Endometrial microvascular endothelial cells (primary cell): ENCODE results near the gene INPP5D. TPM values are rescaled to one million over a fixed set of nuclear protein-coding genes. Genes with fewer than 3 reads are reported as not detected.
"Not testable (repeated sequence)": the region's sequence is repeated elsewhere in the genome, so short reads cannot be mapped to it uniquely, and the experiment has no call there.

Experiments
- in situ Hi-C: cut with HindIII; loops from 2 replicates; pipeline ENCODE4 v1.10.0; 2017; ENCODE audit warnings: low sequenced_read_pairs, low pct_unique_long_range_greater_than_20kb; ENCODE audit errors: inconsistent ontology term
- total RNA-seq: library from RNA; depleted of rRNA; stranded (reverse); fragments of >200 nt; gene quantifications from one replicate; pipeline ENCODE4 v1.2.3, GENCODE V29; 2015; ENCODE audit errors: inconsistent ontology term

INPP5D gene
- total RNA-seq, 1 donor from 2014 or later = 17.1 TPM

- in situ Hi-C loops = no loop called here
These were observed 3.9 kb downstream of the INPP5D start for GRCh38 chr2:233063976-233064411.

- in situ Hi-C loops = no loop called here
These were observed 4.5 kb downstream of the INPP5D start for GRCh38 chr2:233064530-233065199.

- in situ Hi-C loops = not testable (repeated sequence)
These were observed 5.1 kb downstream of the INPP5D start for GRCh38 chr2:233065200-233065589.

DNA sequence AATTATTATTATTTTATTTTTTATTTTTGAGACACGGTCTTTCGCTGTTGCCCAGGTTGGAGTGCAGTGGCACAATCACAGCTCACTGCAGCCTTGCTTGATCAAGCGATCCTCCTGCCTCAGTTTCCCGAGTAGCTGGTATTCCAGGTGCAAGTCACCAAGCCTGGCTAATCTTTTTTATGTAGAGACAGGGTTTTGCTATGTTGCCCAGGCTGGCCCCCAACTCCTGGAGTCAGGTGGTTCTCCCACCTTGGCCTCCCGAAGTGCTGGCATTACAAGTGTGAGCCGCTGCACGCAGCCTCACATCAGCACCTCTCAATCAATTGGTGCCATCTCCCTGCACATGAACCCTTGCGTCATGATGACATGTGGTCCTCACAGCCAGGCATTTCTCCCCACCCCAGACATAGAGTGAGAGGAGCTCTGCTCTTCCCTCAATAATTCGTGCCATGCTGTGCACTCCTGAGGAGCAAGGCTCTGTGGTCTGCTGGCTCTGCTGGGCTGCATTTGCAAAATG, 5.9 kb downstream of the INPP5D start:
- in situ Hi-C loops = no loop called here

- in situ Hi-C loops = no loop called here
These were observed 8.7 kb downstream of the INPP5D start for GRCh38 chr2:233068762-233069418.

- in situ Hi-C loops = no loop called here
These were observed 12.7 kb downstream of the INPP5D start for GRCh38 chr2:233072838-233073237.

- in situ Hi-C loops = no loop called here
These were observed 14.0 kb downstream of the INPP5D start for GRCh38 chr2:233074106-233074505.

- in situ Hi-C loops = loop anchor here (25.0 kb wide), 1 partner anchor 162 kb away; no protein-coding TSS in a partner anchor
These were observed 15.2 kb downstream of the INPP5D start for GRCh38 chr2:233075141-233075965.

DNA sequence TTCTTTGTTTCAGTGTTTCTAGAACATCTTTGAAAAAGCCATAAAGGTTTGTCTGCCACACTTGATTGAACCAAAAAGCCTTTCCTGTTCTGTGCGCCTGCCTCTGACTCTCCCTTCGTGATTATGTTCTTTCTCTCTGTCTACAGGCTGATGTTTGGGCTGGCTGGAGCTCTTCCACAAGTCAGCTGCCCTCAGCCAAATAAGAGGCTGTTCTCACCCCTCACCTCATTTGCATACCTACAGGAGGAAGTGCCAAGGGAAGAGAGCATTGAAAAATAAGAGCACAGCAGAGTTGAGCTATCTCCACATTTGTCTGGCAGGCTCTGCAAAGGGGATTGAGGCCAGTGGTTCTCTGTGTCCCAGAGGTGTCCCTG, 15.8 kb downstream of the INPP5D start:
- in situ Hi-C loops = loop anchor here (25.0 kb wide), 1 partner anchor 161 kb away; no protein-coding TSS in a partner anchor

DNA sequence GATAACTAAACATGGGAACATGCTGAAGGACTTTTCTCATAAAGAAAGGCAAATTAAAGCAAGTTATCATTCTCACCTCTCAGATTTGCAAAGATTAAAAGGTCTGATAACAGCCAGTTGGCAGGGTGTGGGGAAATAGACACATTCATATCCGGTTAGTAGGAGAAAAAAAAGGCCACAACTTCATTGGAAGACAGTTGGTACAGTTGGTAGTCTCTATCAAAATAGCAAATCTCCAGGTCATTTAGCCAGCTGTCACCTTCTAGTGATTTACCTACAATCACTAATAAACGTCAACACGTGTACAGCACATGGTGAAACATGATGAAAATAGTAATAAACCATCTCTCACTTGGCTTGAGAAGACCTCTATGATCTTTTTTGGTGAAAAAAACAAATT, 16.6 kb downstream of the INPP5D start:
- in situ Hi-C loops = loop anchor here (25.0 kb wide), 1 partner anchor 161 kb away; no protein-coding TSS in a partner anchor

GRCh38 chr2:233079473-233079877, 19.3 kb downstream of the INPP5D start:
- in situ Hi-C loops = loop anchor here (25.0 kb wide), 1 partner anchor 158 kb away; no protein-coding TSS in a partner anchor

- in situ Hi-C loops = loop anchor here (25.0 kb wide), 1 partner anchor 157 kb away; no protein-coding TSS in a partner anchor
These were observed 20.1 kb downstream of the INPP5D start for GRCh38 chr2:233079953-233080835.

GRCh38 chr2:233080836-233081229, 20.7 kb downstream of the INPP5D start:
- in situ Hi-C loops = loop anchor here (25.0 kb wide), 1 partner anchor 156 kb away; no protein-coding TSS in a partner anchor

DNA sequence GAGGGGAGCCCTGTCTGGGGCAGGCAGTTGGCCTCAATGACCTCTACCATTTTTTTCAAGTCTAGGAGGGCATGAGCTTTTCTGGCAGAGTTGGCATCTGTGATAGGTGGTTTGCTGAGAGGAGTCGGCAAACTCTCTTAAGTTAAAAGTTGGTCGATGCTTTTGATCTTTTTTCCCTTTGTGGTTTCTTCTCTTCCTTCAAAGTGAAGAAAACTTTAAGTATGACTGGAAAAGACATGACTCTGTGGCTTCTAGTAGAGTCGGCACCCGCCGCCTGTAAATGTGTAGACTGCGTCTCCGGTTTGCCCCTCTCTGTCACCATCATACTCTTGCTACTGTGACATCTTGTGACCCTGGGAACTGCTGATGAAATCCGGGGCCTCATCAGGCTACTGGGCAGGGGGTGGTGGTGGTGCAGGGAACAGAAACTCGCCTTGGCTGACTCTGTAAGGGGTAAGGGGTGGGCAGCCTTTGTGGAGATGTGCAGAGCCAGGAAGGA, 21.1 kb downstream of the INPP5D start:
- in situ Hi-C loops = loop anchor here (25.0 kb wide), 1 partner anchor 156 kb away; no protein-coding TSS in a partner anchor

DNA sequence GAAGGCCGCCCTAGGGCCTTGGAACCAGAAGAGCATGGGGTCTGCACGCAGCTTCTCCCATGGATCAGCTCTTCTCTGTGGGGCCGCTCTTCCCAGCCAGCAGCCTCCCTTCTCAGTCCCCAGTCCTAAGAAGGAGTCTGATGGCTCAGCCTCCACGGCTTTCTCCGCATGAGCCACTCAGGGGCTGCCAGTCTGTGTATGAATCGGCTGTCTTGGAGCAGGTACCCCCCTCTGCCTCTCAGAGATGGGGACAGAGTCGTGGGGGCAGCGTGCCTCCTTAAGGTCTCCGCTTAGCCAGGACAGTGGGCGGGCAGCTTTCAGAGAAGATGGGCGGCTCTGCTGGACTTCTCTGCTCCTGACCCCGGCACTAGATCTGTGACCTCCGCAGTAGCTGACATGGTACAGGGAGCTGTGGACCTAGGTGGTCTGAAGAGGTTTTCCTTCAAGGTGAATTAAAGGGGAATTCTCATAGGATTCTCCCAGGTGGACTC, 21.6 kb downstream of the INPP5D start:
- in situ Hi-C loops = loop anchor here (25.0 kb wide), 1 partner anchor 156 kb away; no protein-coding TSS in a partner anchor

- in situ Hi-C loops = loop anchor here (25.0 kb wide), 1 partner anchor 155 kb away; no protein-coding TSS in a partner anchor
These were observed 22.2 kb downstream of the INPP5D start for GRCh38 chr2:233082222-233082930.
